Keratinocyte (primary cell): Measurements from ENCODE around the gene ATP13A5. TPM values are rescaled to one million over a fixed set of nuclear protein-coding genes. Genes with fewer than 3 reads are reported as not detected.

ENCODE experiments used
- DNase-seq: peaks from one replicate; pipeline ENCODE4 v3.0.0-alpha.2; 2011; ENCODE audit warnings: low read depth, missing footprints, low spot score
- FAIRE-seq: peaks from 2 replicates; lab custom pipeline; 2011; peaks lifted over from hg19 to GRCh38; lab: Jason Lieb, UNC
- H2AFZ ChIP-seq: 2 replicates; pipeline ENCODE4 v1.6.0; 2012; ENCODE audit warnings: low read length, control low read depth, inconsistent platforms; ENCODE audit not compliant: control insufficient read depth
- H3K27ac ChIP-seq: 2 replicates; pipeline ENCODE4 v1.5.1; 2011; ENCODE audit warnings: low read length; ENCODE audit not compliant: control insufficient read depth, insufficient read depth
- H3K27me3 ChIP-seq: 3 replicates; pipeline ENCODE4 v1.6.0; 2011; ENCODE audit warnings: low read length; ENCODE audit not compliant: control insufficient read depth, insufficient read depth; ENCODE audit errors: extremely low read depth
- H3K36me3 ChIP-seq, 2 experiments: 2 replicates in 1 of 2; 3 replicates in 1 of 2; pipeline ENCODE4 v1.5.1; 2011; ENCODE audit warnings: low read length in 2 of 2, mild to moderate bottlenecking in 1 of 2; ENCODE audit not compliant: control insufficient read depth in 2 of 2, insufficient read depth in 2 of 2; ENCODE audit errors: extremely low read depth in 1 of 2
- H3K4me1 ChIP-seq: 3 replicates; pipeline ENCODE4 v1.5.1; 2011; ENCODE audit warnings: low read length; ENCODE audit not compliant: control insufficient read depth, insufficient read depth; ENCODE audit errors: extremely low read depth
- H3K4me2 ChIP-seq: 3 replicates; pipeline ENCODE4 v1.6.0; 2011; ENCODE audit warnings: low read depth, low read length; ENCODE audit not compliant: control insufficient read depth, insufficient read depth; ENCODE audit errors: extremely low read depth
- H3K4me3 ChIP-seq, 3 experiments: fragments of 200-600 bp in 1 of 3; sonication (generic) in 1 of 3; 2 replicates in 2 of 3; 3 replicates in 1 of 3; pipeline ENCODE4 v1.5.1; 2011 to 2016; ENCODE audit warnings: low read length in 3 of 3, mild to moderate bottlenecking in 3 of 3, control low read depth in 2 of 3, inconsistent platforms in 1 of 3, low read depth in 1 of 3, mixed read lengths in 1 of 3, mixed run types in 1 of 3, moderate library complexity in 1 of 3; ENCODE audit not compliant: control insufficient read depth in 2 of 3, insufficient read depth in 2 of 3; ENCODE audit errors: extremely low read depth in 1 of 3
- H3K79me2 ChIP-seq: 2 replicates; pipeline ENCODE4 v1.6.0; 2012; ENCODE audit warnings: low read length; ENCODE audit not compliant: control insufficient read depth, insufficient read depth
- H3K9ac ChIP-seq: 3 replicates; pipeline ENCODE4 v1.6.0; 2011; ENCODE audit warnings: low read length; ENCODE audit not compliant: control insufficient read depth, insufficient read depth; ENCODE audit errors: extremely low read depth
- H3K9me1 ChIP-seq: 3 replicates; pipeline ENCODE4 v1.6.0; 2011; ENCODE audit warnings: low read length; ENCODE audit not compliant: control insufficient read depth, insufficient read depth; ENCODE audit errors: extremely low read depth
- H3K9me3 ChIP-seq: 2 replicates; pipeline ENCODE4 v1.5.1; 2012; ENCODE audit warnings: low read depth, low read length; ENCODE audit not compliant: control insufficient read depth
- H4K20me1 ChIP-seq: 3 replicates; pipeline ENCODE4 v1.6.0; 2011; ENCODE audit warnings: low read length; ENCODE audit not compliant: control insufficient read depth, insufficient read depth; ENCODE audit errors: extremely low read depth
- EZH2 ChIP-seq: IDR thresholded peaks from one replicate; pipeline ENCODE4 v1.6.1; 2012; ENCODE audit warnings: inconsistent platforms, mild to moderate bottlenecking, low read length, moderate library complexity
- dilution Hi-C: fragments of 300-500 bp; cut with MboI; formaldehyde crosslinking; loops from one replicate; pipeline ENCODE4 v1.7.0; 2020; ENCODE audit warnings: low sequenced_read_pairs; ENCODE audit not compliant: extremely low pct_ligation_motif_present
- polyA plus RNA-seq, 5 experiments: library from polyadenylated mRNA; depleted of rRNA in 3 of 5; stranded (reverse) in 3 of 5; stranded (forward) in 1 of 5; unstranded in 1 of 5; fragments of >200 nt; gene quantifications; 1 replicate in 1 of 5; 2 replicates in 3 of 5; 3 replicates in 1 of 5; pipeline versions ENCODE4 v1.2.1 to v1.2.3, GENCODE V29; 2011 to 2012; ENCODE audit warnings: missing spikeins in 2 of 5, low read depth in 1 of 5, low replicate concordance in 1 of 5
- TF ChIP-seq, protein P1 (sequence below), 3 experiments: IDR thresholded peaks in 1 of 3; conservative IDR thresholded peaks in 1 of 3; optimal IDR thresholded peaks in 1 of 3; 2 replicates in 2 of 3; 3 replicates in 1 of 3; pipeline versions ENCODE3 to v1.5.1; 2011; ENCODE audit warnings: low read length in 3 of 3, mild to moderate bottlenecking in 3 of 3, moderate library complexity in 2 of 3, control low read depth in 1 of 3, inconsistent platforms in 1 of 3; ENCODE audit not compliant: insufficient read depth in 2 of 3; ENCODE audit errors: extremely low read depth in 1 of 3

The ATP13A5 gene
- polyA plus RNA-seq, 1 donor (not counting 4 experiments of a cell fraction or from before 2014, with no cell fraction given): not detected

DNA sequence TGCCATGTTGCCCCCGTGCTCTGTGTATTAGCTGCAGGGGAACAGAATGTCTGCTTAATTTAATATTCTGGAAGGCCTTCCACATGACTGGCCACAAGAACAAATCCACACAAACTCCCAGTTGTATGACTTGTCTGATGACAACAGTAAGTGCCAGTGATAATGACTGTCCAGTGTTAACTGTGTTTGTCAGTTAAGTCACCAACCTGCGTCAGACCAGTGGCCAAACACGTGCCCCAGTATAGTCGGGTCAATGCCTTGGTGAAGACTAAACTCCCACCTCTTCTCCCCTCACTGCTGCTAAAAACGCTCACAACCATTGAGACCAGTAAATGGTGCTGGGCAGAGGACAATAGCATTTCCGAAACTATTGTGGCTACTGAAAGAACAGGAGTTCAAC, 9.8 kb upstream of the ATP13A5 start:
- Histone ChIP-seq H3K4me3 (no peak overlapping the region), H3K27ac (no peak overlapping the region), H3K79me2 (no peaks in the 10 kb centered on the region), H3K9ac (no peak overlapping the region), H3K36me3 (no peaks in the 10 kb centered on the region), H3K9me1 (no peaks in the 10 kb centered on the region), H3K9me3 (no peaks in the 10 kb centered on the region), H3K27me3 (no peaks in the 10 kb centered on the region), H3K4me2 (no peak overlapping the region), H3K4me1 (no peaks in the 10 kb centered on the region), H4K20me1 (no peaks in the 10 kb centered on the region), H2AFZ (no peak overlapping the region)
- no peak for DNase-seq
- no peak for TF ChIP-seq EZH2
- TF ChIP-seq, protein P1, sequence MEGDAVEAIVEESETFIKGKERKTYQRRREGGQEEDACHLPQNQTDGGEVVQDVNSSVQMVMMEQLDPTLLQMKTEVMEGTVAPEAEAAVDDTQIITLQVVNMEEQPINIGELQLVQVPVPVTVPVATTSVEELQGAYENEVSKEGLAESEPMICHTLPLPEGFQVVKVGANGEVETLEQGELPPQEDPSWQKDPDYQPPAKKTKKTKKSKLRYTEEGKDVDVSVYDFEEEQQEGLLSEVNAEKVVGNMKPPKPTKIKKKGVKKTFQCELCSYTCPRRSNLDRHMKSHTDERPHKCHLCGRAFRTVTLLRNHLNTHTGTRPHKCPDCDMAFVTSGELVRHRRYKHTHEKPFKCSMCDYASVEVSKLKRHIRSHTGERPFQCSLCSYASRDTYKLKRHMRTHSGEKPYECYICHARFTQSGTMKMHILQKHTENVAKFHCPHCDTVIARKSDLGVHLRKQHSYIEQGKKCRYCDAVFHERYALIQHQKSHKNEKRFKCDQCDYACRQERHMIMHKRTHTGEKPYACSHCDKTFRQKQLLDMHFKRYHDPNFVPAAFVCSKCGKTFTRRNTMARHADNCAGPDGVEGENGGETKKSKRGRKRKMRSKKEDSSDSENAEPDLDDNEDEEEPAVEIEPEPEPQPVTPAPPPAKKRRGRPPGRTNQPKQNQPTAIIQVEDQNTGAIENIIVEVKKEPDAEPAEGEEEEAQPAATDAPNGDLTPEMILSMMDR (optimal IDR thresholded peaks at IDR 0.05 in 1 of 3, IDR thresholded peaks at IDR 0.05 in 1 of 3, conservative IDR thresholded peaks at IDR 0.05 in 1 of 3; ENCODE audit: extremely low read depth in 1 of 3, insufficient read depth in 2 of 3, low read length in 3 of 3): no peak
- dilution Hi-C loops: no loop called here
- FAIRE-seq: no peak

DNA sequence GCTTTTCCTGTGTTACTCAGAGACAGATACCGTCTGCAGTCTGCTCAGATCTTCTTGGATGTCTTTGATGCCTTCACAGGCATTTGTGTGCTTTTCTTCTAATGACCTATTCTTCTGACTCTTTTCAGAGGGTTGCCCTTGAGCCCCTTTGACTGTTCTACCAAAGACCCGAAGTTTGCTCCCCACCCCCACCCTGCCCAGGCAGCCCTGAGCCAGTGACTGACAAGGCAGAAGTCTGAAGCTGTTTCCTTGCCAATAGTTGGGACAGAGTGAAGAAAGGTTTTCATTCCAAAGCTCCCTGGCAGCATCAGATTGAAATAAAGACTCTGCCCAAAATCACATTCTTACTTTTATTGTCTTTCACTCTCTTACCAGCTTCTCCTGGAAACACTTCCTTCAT, 9.0 kb upstream of the ATP13A5 start:
- Histone ChIP-seq H3K4me3 (no peak overlapping the region), H3K36me3 (no peaks in the 10 kb centered on the region), H4K20me1 (no peaks in the 10 kb centered on the region), H2AFZ (no peak overlapping the region), H3K9me3 (no peaks in the 10 kb centered on the region), H3K4me1 (no peaks in the 10 kb centered on the region), H3K79me2 (no peaks in the 10 kb centered on the region), H3K4me2 (no peak overlapping the region), H3K27me3 (no peaks in the 10 kb centered on the region), H3K27ac (no peak overlapping the region), H3K9ac (no peak overlapping the region), H3K9me1 (no peaks in the 10 kb centered on the region)
- no peak for DNase-seq
- no peak for FAIRE-seq
- TF ChIP-seq EZH2: no peak
- TF ChIP-seq, protein P1 (optimal IDR thresholded peaks at IDR 0.05 in 1 of 3, IDR thresholded peaks at IDR 0.05 in 1 of 3, conservative IDR thresholded peaks at IDR 0.05 in 1 of 3; ENCODE audit: extremely low read depth in 1 of 3, insufficient read depth in 2 of 3, low read length in 3 of 3): no peak
- dilution Hi-C loops: no loop called here
